A549 treated with Mapracorat at 1 μM for 4 hours (cell line): Measurements from ENCODE around the gene ECI1. TPM values are rescaled to one million over a fixed set of nuclear protein-coding genes. Genes with fewer than 3 reads are reported as not detected.

Experiments used
- total RNA-seq: library from RNA; stranded (reverse); fragments of 200-300 nt; extraction: Qiagen RNA extraction; gene quantifications from 5 replicates; pipeline ENCODE4 v1.2.3, GENCODE V29; 2022

The ECI1 gene
- 44.3 to 102 TPM (median 91.5 TPM) in 5 replicates for total RNA-seq

GRCh38 chr16:2251296-2252111, at the start of gene ECI1:
Gene ECI1, minus strand, starts transcription at chr16:2251587. Its CDS starts 21 bp downstream, at chr16:2251566.

GRCh38 chr16:2267913-2268666, 16.7 kb upstream of the ECI1 start, which contains the start of gene RNPS1:
Gene RNPS1, minus strand, starts transcription at chr16:2268126. Its CDS starts 3,483 bp downstream, at chr16:2264643.

GRCh38 chr16:2236337-2237101, 14.9 kb downstream of the ECI1 start, which contains the start of gene DNASE1L2:
Gene DNASE1L2, plus strand, starts transcription at chr16:2236444. Its CDS starts 373 bp downstream, at chr16:2236817.

GRCh38 chr16:2223221-2223941, 28.0 kb downstream of the ECI1 start, which contains the start of gene E4F1:
Gene E4F1, plus strand, starts transcription at chr16:2223591. Its CDS starts 23 bp downstream, at chr16:2223614.

GRCh38 chr16:2214719-2214968, 36.7 kb downstream of the ECI1 start, which contains the start of gene PGP:
Gene PGP, minus strand, starts transcription at chr16:2214840. Its CDS starts 63 bp downstream, at chr16:2214777.

GRCh38 chr16:2210386-2211365, 40.7 kb downstream of the ECI1 start, which contains the start of gene BRICD5:
Gene BRICD5, minus strand, starts transcription at chr16:2210863. Its CDS starts 30 bp downstream, at chr16:2210833.

GRCh38 chr16:2205104-2205966, 46.1 kb downstream of the ECI1 start, which contains the start of gene MLST8:
Gene MLST8, plus strand, starts transcription at chr16:2205454. Its CDS starts 632 bp downstream, at chr16:2206086.

GRCh38 chr16:2196162-2196980, 55.0 kb downstream of the ECI1 start, which contains the start of gene CASKIN1:
Gene CASKIN1, minus strand, starts transcription at chr16:2196605. Its CDS starts 173 bp downstream, at chr16:2196432.

Other genes starting within 250 kb of the ECI1 start
- gene ZNF598, start 241.8 kb downstream of the ECI1 start, total RNA-seq, result 43.2 to 63.7 TPM (median 58.6 TPM) in 5 replicates
- gene NPW, start 231.8 kb downstream of the ECI1 start, total RNA-seq, result 0.52 to 0.94 TPM (median 0.70 TPM) in 5 replicates
- gene NHERF2, start 224.7 kb downstream of the ECI1 start, total RNA-seq, result 40.1 to 62.6 TPM (median 58.3 TPM) in 5 replicates
- gene NTHL1, start 203.8 kb downstream of the ECI1 start, total RNA-seq, result 34.2 to 50.8 TPM (median 47.0 TPM) in 5 replicates
- gene TSC2, start 203.6 kb downstream of the ECI1 start, total RNA-seq, result 29.8 to 45.0 TPM (median 38.0 TPM) in 5 replicates
- gene PKD1, start 115.7 kb downstream of the ECI1 start, total RNA-seq, result 33.0 to 58.8 TPM (median 49.3 TPM) in 5 replicates
- gene RAB26, start 103.0 kb downstream of the ECI1 start, total RNA-seq, result 2.4 to 4.2 TPM (median 3.9 TPM) in 5 replicates
- 34.7 to 54.8 TPM (median 48.4 TPM) in 5 replicates for gene TRAF7, start 95.8 kb downstream of the ECI1 start, total RNA-seq
- 0.33 to 1.1 TPM (median 0.49 TPM) in 5 replicates for gene CASKIN1, start 55.0 kb downstream of the ECI1 start, total RNA-seq
- gene MLST8, start 46.1 kb downstream of the ECI1 start, total RNA-seq, result 39.5 to 58.7 TPM (median 48.6 TPM) in 5 replicates
- 2.6 to 6.1 TPM (median 5.7 TPM) in 5 replicates for gene BRICD5, start 40.7 kb downstream of the ECI1 start, total RNA-seq
- 16.2 to 35.5 TPM (median 34.1 TPM) in 5 replicates for gene PGP, start 36.7 kb downstream of the ECI1 start, total RNA-seq
- 18.6 to 29.6 TPM (median 27.2 TPM) in 5 replicates for gene E4F1, start 28.0 kb downstream of the ECI1 start, total RNA-seq
- gene DNASE1L2, start 15.1 kb downstream of the ECI1 start, total RNA-seq, result 0.77 to 2.0 TPM (median 1.3 TPM) in 5 replicates
- 243 to 289 TPM (median 255 TPM) in 5 replicates for gene RNPS1, start 16.5 kb upstream of the ECI1 start, total RNA-seq
- 14.5 to 21.9 TPM (median 20.1 TPM) in 5 replicates for gene ABCA3, start 89.1 kb upstream of the ECI1 start, total RNA-seq
- gene CCNF, start 177.9 kb upstream of the ECI1 start, total RNA-seq, result 19.4 to 24.5 TPM (median 22.6 TPM) in 5 replicates
- gene TEDC2, start 208.5 kb upstream of the ECI1 start, total RNA-seq, result 15.1 to 24.1 TPM (median 18.4 TPM) in 5 replicates
- gene NTN3, start 219.7 kb upstream of the ECI1 start, total RNA-seq, result 0.13 TPM in 1 of 5 replicates, not detected in the others
- 4.8 to 8.2 TPM (median 7.5 TPM) in 5 replicates for gene TBC1D24, start 223.5 kb upstream of the ECI1 start, total RNA-seq